ENCODE measurements around the gene SOX10.
"Not testable (repeated sequence)": the region's sequence is repeated elsewhere in the genome, so short reads cannot be mapped to it uniquely, and the experiment has no call there.

Gene SOX10

DNA sequence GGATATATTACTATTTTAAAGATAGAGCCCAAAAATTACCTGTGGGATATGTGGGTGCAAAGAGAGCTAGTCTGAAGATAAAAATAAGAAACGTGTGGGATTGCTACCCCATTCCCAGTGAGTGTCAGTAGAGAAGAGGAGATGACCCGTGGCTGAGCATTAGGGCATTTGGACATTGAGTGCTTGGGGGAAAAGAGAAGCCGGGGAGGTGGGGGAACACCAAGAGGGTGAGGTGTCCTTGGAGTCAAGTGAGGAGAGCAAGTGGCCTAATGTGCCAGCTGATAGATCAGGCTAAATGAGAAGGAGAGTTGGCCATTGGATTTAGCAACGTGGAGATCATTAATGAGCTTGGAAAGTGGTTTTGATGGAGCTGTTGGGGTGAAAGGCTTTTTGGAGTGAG, 29.7 kb downstream of the SOX10 start:
- TF ChIP-seq ELF4 (IDR thresholded peaks at IDR 0.05): no peak
- TF ChIP-seq, protein P1, sequence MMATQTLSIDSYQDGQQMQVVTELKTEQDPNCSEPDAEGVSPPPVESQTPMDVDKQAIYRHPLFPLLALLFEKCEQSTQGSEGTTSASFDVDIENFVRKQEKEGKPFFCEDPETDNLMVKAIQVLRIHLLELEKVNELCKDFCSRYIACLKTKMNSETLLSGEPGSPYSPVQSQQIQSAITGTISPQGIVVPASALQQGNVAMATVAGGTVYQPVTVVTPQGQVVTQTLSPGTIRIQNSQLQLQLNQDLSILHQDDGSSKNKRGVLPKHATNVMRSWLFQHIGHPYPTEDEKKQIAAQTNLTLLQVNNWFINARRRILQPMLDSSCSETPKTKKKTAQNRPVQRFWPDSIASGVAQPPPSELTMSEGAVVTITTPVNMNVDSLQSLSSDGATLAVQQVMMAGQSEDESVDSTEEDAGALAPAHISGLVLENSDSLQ (IDR thresholded peaks at IDR 0.05): no peak
- no peak for TF ChIP-seq ARNT (IDR thresholded peaks at IDR 0.05)
- TF ChIP-seq TARDBP (IDR thresholded peaks at IDR 0.05): no peak
- TF ChIP-seq SP1 (IDR thresholded peaks at IDR 0.05): no peak
- no peak for TF ChIP-seq LEF1 (IDR thresholded peaks at IDR 0.05; ENCODE audit: borderline replicate concordance)
- TF ChIP-seq NFRKB (IDR thresholded peaks at IDR 0.05): no peak
- no peak for TF ChIP-seq SUZ12 (IDR thresholded peaks at IDR 0.05)
- no peak for TF ChIP-seq FOXK2 (IDR thresholded peaks at IDR 0.05)
- no peak for TF ChIP-seq FOXM1 (IDR thresholded peaks at IDR 0.05; ENCODE audit: borderline replicate concordance)
- ChIA-PET POLR2A (interaction anchor here (0.8 to 2.0 kb wide), 7 partner anchors 10 to 363 kb away, joined by 3 to 15 read pairs (median 4); partner anchors contain the start of genes CSNK1E and MICALL1), CTCF (interaction anchor here (1.1 to 3.1 kb wide), 5 partner anchors 11 to 137 kb away, joined by 3 to 21 read pairs (median 5); no protein-coding TSS in a partner anchor)
- no peak for DNase-seq (ENCODE audit: extremely low spot score)

DNA sequence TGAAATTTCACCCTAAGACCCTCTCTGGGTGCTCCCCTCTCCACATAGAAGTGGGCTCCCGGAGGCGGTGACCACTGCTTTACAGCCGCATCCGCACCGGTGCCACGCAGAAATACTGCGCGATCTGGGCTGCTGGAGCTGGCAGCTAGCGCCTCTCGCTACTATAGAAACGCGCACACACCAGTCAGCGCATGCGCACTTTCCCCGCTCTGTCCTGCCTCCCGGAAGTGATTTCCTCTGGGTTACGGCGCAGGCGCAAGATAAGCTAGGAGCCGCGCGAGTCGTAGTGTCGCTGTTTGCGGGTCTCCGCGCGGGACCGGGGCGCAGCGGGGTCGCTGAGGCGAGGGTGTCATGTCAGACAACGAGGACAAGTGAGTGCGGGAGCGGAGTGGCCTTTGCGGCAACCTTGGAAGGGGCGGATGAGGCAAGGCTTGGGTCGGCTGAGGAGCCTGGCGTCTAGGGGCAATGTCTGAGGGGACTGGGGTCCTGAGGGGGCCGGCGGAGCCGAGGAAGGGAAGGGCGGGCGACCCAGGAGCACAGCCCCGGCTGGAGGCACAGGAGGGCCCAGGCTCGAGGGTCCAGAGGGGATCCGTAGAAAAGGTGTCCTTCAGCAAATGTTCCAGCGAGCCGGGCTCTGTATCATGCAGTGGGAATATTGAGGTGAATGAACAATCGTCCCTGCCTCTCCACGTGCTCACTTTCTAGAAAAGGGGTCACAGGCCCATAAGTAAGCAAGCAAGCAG, 30.7 kb downstream of the SOX10 start, which contains the start of the genes C22orf23 and POLR2F:
Gene C22orf23, minus strand, starts transcription at position 165 of the 743 bp plus-strand sequence. CDS start 452 bp downstream, outside the sequence.
Gene POLR2F, plus strand, starts transcription at position 263 of the 743 bp plus-strand sequence. Its CDS starts 89 bp downstream, at position 352.
- peak; percentile 100 for DNase-seq (ENCODE audit: extremely low spot score)
- POLR2A ChIA-PET: interaction anchor here (0.6 to 2.0 kb wide), 14 partner anchors 11 to 364 kb away, joined by 3 to 15 read pairs (median 4); partner anchors contain the start of genes CSNK1E and MICALL1
- TF ChIP-seq ELF4 (IDR thresholded peaks at IDR 0.05): peak; percentile 88
- TF ChIP-seq, protein P1 (IDR thresholded peaks at IDR 0.05): no peak
- CTCF ChIA-PET: interaction anchor here (1.1 to 3.1 kb wide), 4 partner anchors 12 to 66 kb away, joined by 3 to 21 read pairs (median 6); no protein-coding TSS in a partner anchor

DNA sequence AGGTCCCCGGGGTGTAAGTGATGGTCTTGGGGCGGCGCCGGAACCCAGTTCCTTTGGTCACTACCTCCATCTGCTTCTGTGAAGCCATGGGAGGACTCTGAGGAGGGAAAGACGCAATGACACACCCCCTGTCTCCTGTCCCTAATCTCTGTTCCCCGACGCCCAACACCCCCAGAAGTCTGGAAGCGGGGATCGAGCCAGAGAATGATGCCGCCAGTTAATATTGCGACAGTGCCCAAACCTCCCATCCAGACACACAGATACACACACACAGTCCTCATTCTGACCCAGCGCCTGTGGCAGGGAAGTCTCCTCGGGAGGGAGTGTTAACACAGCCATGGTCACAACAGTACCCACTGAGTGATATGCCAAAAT, 31.3 kb downstream of the SOX10 start:
- CTCF ChIA-PET: interaction anchor here (1.8 to 3.1 kb wide), 2 partner anchors 12 to 19 kb away, joined by 6 to 21 read pairs; no protein-coding TSS in a partner anchor
- TF ChIP-seq FOXA1 (IDR thresholded peaks at IDR 0.05) (no peak), FOXM1 (IDR thresholded peaks at IDR 0.05; ENCODE audit: borderline replicate concordance) (no peak), ELF4 (IDR thresholded peaks at IDR 0.05) (no peak), LEF1 (IDR thresholded peaks at IDR 0.05; ENCODE audit: borderline replicate concordance) (no peak), NFRKB (IDR thresholded peaks at IDR 0.05) (no peak), CTBP1 (IDR thresholded peaks at IDR 0.05; ENCODE audit: borderline replicate concordance) (no peak)
- POLR2A ChIA-PET: interaction anchor here (0.6 to 2.0 kb wide), 13 partner anchors 10 to 365 kb away, joined by 3 to 15 read pairs (median 4); partner anchors contain the start of gene CSNK1E
- no peak for DNase-seq (ENCODE audit: extremely low spot score)

- CTCF ChIA-PET; DNase-seq (ENCODE audit: extremely low spot score); POLR2A ChIA-PET: not testable (repeated sequence)
These were observed 31.7 kb downstream of the SOX10 start for GRCh38 chr22:37952629-37953028.

- ChIA-PET CTCF (interaction anchor here (0.6 kb wide), 1 partner anchor 134 kb away, joined by 3 read pairs; no protein-coding TSS in a partner anchor), POLR2A (no interaction called here)
- TF ChIP-seq HDGF (IDR thresholded peaks at IDR 0.05; ENCODE audit: borderline replicate concordance): no peak
- no peak for TF ChIP-seq LEF1 (IDR thresholded peaks at IDR 0.05; ENCODE audit: borderline replicate concordance)
- TF ChIP-seq L3MBTL2 (conservative IDR thresholded peaks at IDR 0.05): no peak
- no peak for TF ChIP-seq ZNF384 (IDR thresholded peaks at IDR 0.05)
- no peak for TF ChIP-seq BHLHE40 (IDR thresholded peaks at IDR 0.05; ENCODE audit: borderline replicate concordance)
- no peak for TF ChIP-seq TARDBP (IDR thresholded peaks at IDR 0.05)
- TF ChIP-seq FOXA1 (IDR thresholded peaks at IDR 0.05): no peak
- no peak for TF ChIP-seq ELF4 (IDR thresholded peaks at IDR 0.05)
- peak; percentile 54 for DNase-seq (ENCODE audit: extremely low spot score)
These were observed 33.0 kb downstream of the SOX10 start for GRCh38 chr22:37951305-37951704.

DNA sequence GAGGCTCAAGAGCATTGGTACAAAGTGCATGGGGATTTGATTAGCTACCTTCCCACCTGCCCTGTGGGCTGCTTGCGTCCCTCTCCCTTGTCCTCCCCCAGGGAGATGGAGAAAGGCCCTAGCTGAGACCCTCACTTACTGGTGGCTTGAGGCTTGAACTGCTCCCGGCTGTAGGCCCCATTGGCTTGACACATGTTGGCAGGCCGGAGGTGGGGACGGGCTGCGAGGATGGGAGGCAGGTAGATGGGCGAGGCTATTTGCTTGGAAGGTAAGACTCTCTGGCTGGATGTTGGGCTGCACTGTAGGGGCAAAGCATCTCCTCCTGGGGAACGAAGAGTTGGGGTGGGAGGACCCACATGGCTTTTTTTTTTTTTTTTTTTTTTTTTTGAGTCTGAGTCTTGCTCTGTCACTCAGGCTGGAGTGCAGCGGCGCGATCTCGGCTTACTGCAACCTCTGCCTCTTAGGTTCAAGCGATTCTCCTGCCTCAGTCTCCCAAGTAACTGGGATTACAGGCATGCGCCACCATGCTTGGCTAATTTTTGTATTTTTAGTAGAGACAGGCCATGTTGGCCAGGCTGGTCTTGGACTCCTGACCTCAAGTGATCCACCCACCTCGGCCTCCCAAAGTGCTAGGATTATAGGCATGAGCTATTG, 37.1 kb downstream of the SOX10 start:
- POLR2A ChIA-PET; DNase-seq (ENCODE audit: extremely low spot score): not testable (repeated sequence)
- CTCF ChIA-PET: interaction anchor here (0.7 kb wide), 1 partner anchor 17 kb away, joined by 11 read pairs; no protein-coding TSS in a partner anchor

DNA sequence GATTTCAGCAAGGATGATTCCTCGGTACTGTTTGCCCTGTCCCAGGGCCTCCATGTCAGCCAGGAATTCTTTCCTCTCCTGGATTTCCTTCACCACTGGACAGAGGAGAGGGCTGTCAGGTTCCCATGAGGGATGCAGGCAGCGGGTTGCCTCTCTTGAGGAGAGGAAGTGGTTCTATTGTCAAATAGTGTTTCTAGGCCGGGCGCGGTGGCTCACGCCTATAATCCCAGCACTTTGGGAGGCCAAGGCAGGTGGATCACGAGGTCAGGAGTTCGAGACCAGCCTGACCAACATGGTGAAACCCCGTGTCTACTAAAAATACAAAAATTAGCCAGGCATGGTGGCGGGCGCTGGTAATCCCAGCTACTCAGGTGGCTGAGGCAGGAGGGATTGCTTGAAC, 39.9 kb downstream of the SOX10 start:
- POLR2A ChIA-PET; DNase-seq (ENCODE audit: extremely low spot score): not testable (repeated sequence)
- CTCF ChIA-PET: interaction anchor here (1.6 kb wide), 1 partner anchor 127 kb away, joined by 3 read pairs; no protein-coding TSS in a partner anchor

Measured in HEK293T (cell line).